ENCODE data around the gene CSNK1E.

- TF ChIP-seq, protein P1, sequence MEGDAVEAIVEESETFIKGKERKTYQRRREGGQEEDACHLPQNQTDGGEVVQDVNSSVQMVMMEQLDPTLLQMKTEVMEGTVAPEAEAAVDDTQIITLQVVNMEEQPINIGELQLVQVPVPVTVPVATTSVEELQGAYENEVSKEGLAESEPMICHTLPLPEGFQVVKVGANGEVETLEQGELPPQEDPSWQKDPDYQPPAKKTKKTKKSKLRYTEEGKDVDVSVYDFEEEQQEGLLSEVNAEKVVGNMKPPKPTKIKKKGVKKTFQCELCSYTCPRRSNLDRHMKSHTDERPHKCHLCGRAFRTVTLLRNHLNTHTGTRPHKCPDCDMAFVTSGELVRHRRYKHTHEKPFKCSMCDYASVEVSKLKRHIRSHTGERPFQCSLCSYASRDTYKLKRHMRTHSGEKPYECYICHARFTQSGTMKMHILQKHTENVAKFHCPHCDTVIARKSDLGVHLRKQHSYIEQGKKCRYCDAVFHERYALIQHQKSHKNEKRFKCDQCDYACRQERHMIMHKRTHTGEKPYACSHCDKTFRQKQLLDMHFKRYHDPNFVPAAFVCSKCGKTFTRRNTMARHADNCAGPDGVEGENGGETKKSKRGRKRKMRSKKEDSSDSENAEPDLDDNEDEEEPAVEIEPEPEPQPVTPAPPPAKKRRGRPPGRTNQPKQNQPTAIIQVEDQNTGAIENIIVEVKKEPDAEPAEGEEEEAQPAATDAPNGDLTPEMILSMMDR (IDR thresholded peaks at IDR 0.05 in 2 of 3, conservative IDR thresholded peaks at IDR 0.05 in 1 of 3; ENCODE audit: insufficient read depth in 2 of 3, low read depth in 1 of 3, low read length in 3 of 3), result no peak
- TF ChIP-seq AFF4 (CRISPR knock-in tag; IDR thresholded peaks at IDR 0.05) (no peak), HOMEZ (CRISPR knock-in tag; IDR thresholded peaks at IDR 0.05) (no peak), CHCHD3 (CRISPR knock-in tag; IDR thresholded peaks at IDR 0.05) (no peak), ELF4 (CRISPR knock-in tag; IDR thresholded peaks at IDR 0.05) (no peak), BRCA1 (IDR thresholded peaks at IDR 0.05) (no peak), BRCA1 (CRISPR knock-in tag; IDR thresholded peaks at IDR 0.05) (no peak)
Observed at GRCh38 chr22:38257181-38257580, 60.1 kb downstream of the CSNK1E start.
